HL-60 (cell line): ENCODE measurements around the gene ARHGAP23.
"Not testable (repeated sequence)": the region's sequence is repeated elsewhere in the genome, so short reads cannot be mapped to it uniquely, and the experiment has no call there.

ENCODE experiments used
- DNase-seq, 2 experiments: peaks; one replicate each; pipeline ENCODE4 v3.0.0-alpha.2; 2010 to 2020; ENCODE audit warnings: low read depth in 1 of 2, low spot score in 1 of 2
- H3K27ac ChIP-seq: fragments of 250-450 bp; sonication (Bioruptor Pico); replicated peaks from 2 replicates; pipeline ENCODE4 v1.5.1; 2020; ENCODE audit warnings: mild to moderate bottlenecking, moderate library complexity
- H3K27me3 ChIP-seq: fragments of 250-450 bp; sonication (Bioruptor Pico); 2 replicates; pipeline ENCODE4 v1.5.1; 2021; ENCODE audit warnings: mild to moderate bottlenecking, moderate library complexity; ENCODE audit not compliant: insufficient read depth, poor library complexity, severe bottlenecking
- H3K4me3 ChIP-seq: replicated peaks from 2 replicates; pipeline ENCODE4 v1.5.1; 2011; ENCODE audit warnings: mild to moderate bottlenecking, control low read depth, low read length; ENCODE audit not compliant: insufficient read depth
- CTCF ChIP-seq: IDR thresholded peaks from one replicate; pipeline ENCODE4 v1.5.1; 2011; ENCODE audit warnings: low read length, control low read depth, inconsistent platforms; ENCODE audit not compliant: insufficient read depth
- GABPA ChIP-seq: IDR thresholded peaks from 2 replicates; pipeline ENCODE4 v1.6.1; 2012; ENCODE audit warnings: low read depth
- POLR2AphosphoS5 ChIP-seq: IDR thresholded peaks from 2 replicates; pipeline ENCODE4 v1.6.1; 2012; ENCODE audit warnings: low read depth
- REST ChIP-seq: IDR thresholded peaks from 2 replicates; pipeline ENCODE4 v1.6.1; 2012; ENCODE audit warnings: low read depth; ENCODE audit not compliant: insufficient replicate concordance
- SPI1 ChIP-seq: IDR thresholded peaks from 2 replicates; pipeline ENCODE4 v1.6.1; 2012; ENCODE audit warnings: low read depth, mild to moderate bottlenecking, borderline replicate concordance

ARHGAP23 gene

GRCh38 chr17:38469875-38470274 lies 41.6 kb downstream of the ARHGAP23 start:
- DNase-seq, result no peak
- no peak for TF ChIP-seq CTCF
- no peak for TF ChIP-seq REST
- no peak for TF ChIP-seq GABPA
- TF ChIP-seq SPI1, result no peak
- no peak for TF ChIP-seq POLR2AphosphoS5
- Histone ChIP-seq H3K4me3 (no peak overlapping the region), H3K27me3 (no peaks in the 10 kb centered on the region), H3K27ac (no peak overlapping the region)

GRCh38 chr17:38471253-38471652 lies 43.0 kb downstream of the ARHGAP23 start:
- TF ChIP-seq SPI1, result peak; percentile 25; the same call in 1 of the 2 replicates
- H3K4me3 ChIP-seq, DNase-seq, H3K27me3 ChIP-seq, H3K27ac ChIP-seq: not testable (repeated sequence)

- H3K4me3 ChIP-seq, H3K27me3 ChIP-seq, H3K27ac ChIP-seq: not testable (repeated sequence)
- peak in 1 of 2 experiments; percentile 14 for DNase-seq
Measured at GRCh38 chr17:38474666-38475065, 46.4 kb downstream of the ARHGAP23 start.

GRCh38 chr17:38476549-38476948 lies 48.3 kb downstream of the ARHGAP23 start:
- Histone ChIP-seq H3K4me3 (no peak overlapping the region), H3K27ac (no peak overlapping the region), H3K27me3 (no peaks in the 10 kb centered on the region)
- no peak for DNase-seq
- TF ChIP-seq REST (no peak), CTCF (no peak), GABPA (no peak), POLR2AphosphoS5 (no peak), SPI1 (no peak)

GRCh38 chr17:38477417-38477816 lies 49.2 kb downstream of the ARHGAP23 start:
- not testable (repeated sequence) for H3K27me3 ChIP-seq, H3K27ac ChIP-seq, DNase-seq, H3K4me3 ChIP-seq

- H3K27ac ChIP-seq, DNase-seq, H3K27me3 ChIP-seq, H3K4me3 ChIP-seq: not testable (repeated sequence)
Measured at GRCh38 chr17:38477951-38478350, 49.7 kb downstream of the ARHGAP23 start.

GRCh38 chr17:38478667-38479066 lies 50.4 kb downstream of the ARHGAP23 start:
- not testable (repeated sequence) for H3K4me3 ChIP-seq, DNase-seq, H3K27ac ChIP-seq, H3K27me3 ChIP-seq

GRCh38 chr17:38482039-38482699 lies 53.9 kb downstream of the ARHGAP23 start:
- H3K27me3 ChIP-seq, H3K27ac ChIP-seq, H3K4me3 ChIP-seq, DNase-seq: not testable (repeated sequence)

GRCh38 chr17:38482700-38483043 lies 54.4 kb downstream of the ARHGAP23 start:
- not testable (repeated sequence) for H3K4me3 ChIP-seq, H3K27ac ChIP-seq, H3K27me3 ChIP-seq, DNase-seq
